ENCODE results near the gene UBIAD1. TPM values are rescaled to one million over a fixed set of nuclear protein-coding genes. Genes with fewer than 3 reads are reported as not detected.

UBIAD1 gene
- total RNA-seq, 1 donor from 2014 or later: 11.1 TPM

DNA sequence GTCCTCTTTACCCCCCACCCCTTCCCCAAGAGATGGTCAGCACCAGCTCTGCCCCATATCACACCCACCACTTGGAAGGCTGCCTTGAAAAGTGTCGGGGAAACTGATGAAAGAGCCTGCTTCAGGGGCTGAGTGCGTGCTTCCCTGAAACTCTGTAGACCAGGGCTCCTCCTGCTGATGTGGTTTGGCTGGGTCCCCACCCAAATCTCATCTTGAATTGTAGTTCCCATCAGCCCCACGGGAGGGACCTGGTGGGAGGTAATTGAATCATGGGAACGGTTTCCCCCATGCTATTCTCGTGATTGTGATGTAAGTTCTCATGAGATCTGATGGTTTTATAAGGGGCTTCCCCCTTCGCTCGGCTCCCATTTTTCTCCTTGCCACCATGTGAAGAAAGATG, 36.4 kb downstream of the UBIAD1 start:
- Histone ChIP-seq H3K4me3 (ENCODE audit: low read depth, low read length) (no peak overlapping the region), H3K27me3 (ENCODE audit: control insufficient read depth, insufficient read depth, low read length) (no peaks in the 10 kb centered on the region), H3K36me3 (ENCODE audit: control insufficient read depth, insufficient read depth, low read length) (no peaks in the 10 kb centered on the region)
- no peak for DNase-seq (ENCODE audit: low read depth)
- TF ChIP-seq CTCF (IDR thresholded peaks at IDR 0.05; ENCODE audit: insufficient read depth, low read length, severe bottlenecking): no peak
- no peak for FAIRE-seq

GRCh38 chr1:11311816-11312755, 39.1 kb downstream of the UBIAD1 start:
- no peaks in the 10 kb centered on the region for H3K36me3 ChIP-seq (ENCODE audit: control insufficient read depth, insufficient read depth, low read length)
- H3K27me3 ChIP-seq (ENCODE audit: control insufficient read depth, insufficient read depth, low read length): no peaks in the 10 kb centered on the region
- no peak for DNase-seq (ENCODE audit: low read depth)
- TF ChIP-seq CTCF (IDR thresholded peaks at IDR 0.05; ENCODE audit: insufficient read depth, low read length, severe bottlenecking): no peak
- FAIRE-seq: no peak
- H3K4me3 ChIP-seq (ENCODE audit: low read depth, low read length): no peak overlapping the region

- FAIRE-seq: no peak
- TF ChIP-seq CTCF (IDR thresholded peaks at IDR 0.05; ENCODE audit: insufficient read depth, low read length, severe bottlenecking): no peak
These were observed 42.0 kb downstream of the UBIAD1 start for GRCh38 chr1:11314959-11315358.

GRCh38 chr1:11316701-11317100, 43.7 kb downstream of the UBIAD1 start:
- peak overlapping the region; percentile 7 for H3K4me3 ChIP-seq (ENCODE audit: low read depth, low read length)
- H3K36me3 ChIP-seq (ENCODE audit: control insufficient read depth, insufficient read depth, low read length): no peaks in the 10 kb centered on the region
- DNase-seq (ENCODE audit: low read depth) (peak; percentile 97), FAIRE-seq (peak; percentile 36)
- no peaks in the 10 kb centered on the region for H3K27me3 ChIP-seq (ENCODE audit: control insufficient read depth, insufficient read depth, low read length)
- TF ChIP-seq CTCF (IDR thresholded peaks at IDR 0.05; ENCODE audit: insufficient read depth, low read length, severe bottlenecking): no peak

More at GRCh38 chr1:11314959-11315358, 42.0 kb downstream of the UBIAD1 start:
- DNase-seq (ENCODE audit: low read depth): no peak
- Histone ChIP-seq H3K27me3 (ENCODE audit: control insufficient read depth, insufficient read depth, low read length) (no peaks in the 10 kb centered on the region), H3K36me3 (ENCODE audit: control insufficient read depth, insufficient read depth, low read length) (no peaks in the 10 kb centered on the region), H3K4me3 (ENCODE audit: low read depth, low read length) (no peak overlapping the region)

- H3K4me3 ChIP-seq (ENCODE audit: low read depth, low read length): no peak overlapping the region
- no peaks in the 10 kb centered on the region for H3K27me3 ChIP-seq (ENCODE audit: control insufficient read depth, insufficient read depth, low read length)
- TF ChIP-seq CTCF (IDR thresholded peaks at IDR 0.05; ENCODE audit: insufficient read depth, low read length, severe bottlenecking): no peak
- no peak for DNase-seq (ENCODE audit: low read depth)
- H3K36me3 ChIP-seq (ENCODE audit: control insufficient read depth, insufficient read depth, low read length): no peaks in the 10 kb centered on the region
- FAIRE-seq: no peak
These were observed 46.0 kb downstream of the UBIAD1 start for GRCh38 chr1:11318982-11319381.

Measured in bronchial epithelial cell (primary cell).